Measurements from ENCODE around the gene GSG1L2. TPM values are rescaled to one million over a fixed set of nuclear protein-coding genes. Genes with fewer than 3 reads are reported as not detected.

Gene GSG1L2
- total and polyA plus RNA-seq, 2 donors from 2014 or later = not detected

- no peak for FAIRE-seq
Measured at GRCh38 chr17:9855036-9855435, 33.2 kb upstream of the GSG1L2 start.

GRCh38 chr17:9854255-9854654 lies 32.4 kb upstream of the GSG1L2 start:
- intact Hi-C loops (cut with DNase I) = no loop called here
- no peaks in the 10 kb centered on the region for H3K4me1 ChIP-seq (ENCODE audit: control insufficient read depth in 2 of 3, insufficient read depth in 2 of 3, low read depth in 1 of 3, low read length in 3 of 3)
- no peaks in the 10 kb centered on the region for H3K27me3 ChIP-seq (ENCODE audit: control insufficient read depth, insufficient read depth, low read length)
- FAIRE-seq = no peak
- H3K4me3 ChIP-seq (ENCODE audit: low read length in 3 of 3) = no peak overlapping the region
- no peak for DNase-seq
- H3K36me3 ChIP-seq (ENCODE audit: control insufficient read depth in 2 of 3, insufficient read depth in 3 of 3, low read length in 3 of 3) = no peaks in the 10 kb centered on the region
- H3K9ac ChIP-seq (ENCODE audit: low read length in 3 of 3) = no peak overlapping the region
- peaks cover 0 to 10% (median 0%) of the 10 kb centered on the region in 3 donors for H3K9me3 ChIP-seq (ENCODE audit: control insufficient read depth in 2 of 3, insufficient read depth in 1 of 3, low read length in 3 of 3)
- H3K27ac ChIP-seq (ENCODE audit: low read depth in 2 of 2, low read length in 2 of 2) = no peak overlapping the region
- no peak for TF ChIP-seq CTCF (IDR thresholded peaks at IDR 0.05; ENCODE audit: borderline replicate concordance, extremely low read depth, insufficient read depth)

More at GRCh38 chr17:9855036-9855435, 33.2 kb upstream of the GSG1L2 start:
- no peak for DNase-seq
- H3K27ac ChIP-seq (ENCODE audit: low read depth in 2 of 2, low read length in 2 of 2) = no peak overlapping the region
- H3K27me3 ChIP-seq (ENCODE audit: control insufficient read depth, insufficient read depth, low read length) = no peaks in the 10 kb centered on the region
- intact Hi-C loops (cut with DNase I) = no loop called here
- no peak overlapping the region for H3K9ac ChIP-seq (ENCODE audit: low read length in 3 of 3)
- H3K4me3 ChIP-seq (ENCODE audit: low read length in 3 of 3) = no peak overlapping the region
- TF ChIP-seq CTCF (IDR thresholded peaks at IDR 0.05; ENCODE audit: borderline replicate concordance, extremely low read depth, insufficient read depth) = no peak
- peaks cover 0 to 11% (median 0%) of the 10 kb centered on the region in 3 donors for H3K9me3 ChIP-seq (ENCODE audit: control insufficient read depth in 2 of 3, insufficient read depth in 1 of 3, low read length in 3 of 3)
- no peaks in the 10 kb centered on the region for H3K36me3 ChIP-seq (ENCODE audit: control insufficient read depth in 2 of 3, insufficient read depth in 3 of 3, low read length in 3 of 3)
- H3K4me1 ChIP-seq (ENCODE audit: control insufficient read depth in 2 of 3, insufficient read depth in 2 of 3, low read depth in 1 of 3, low read length in 3 of 3) = no peaks in the 10 kb centered on the region

- H3K36me3 ChIP-seq (ENCODE audit: control insufficient read depth in 2 of 3, insufficient read depth in 3 of 3, low read length in 3 of 3) = no peaks in the 10 kb centered on the region
- FAIRE-seq (no peak), DNase-seq (no peak)
- H3K9ac ChIP-seq (ENCODE audit: low read length in 3 of 3) = no peak overlapping the region
- H3K27ac ChIP-seq (ENCODE audit: low read depth in 2 of 2, low read length in 2 of 2) = no peak overlapping the region
- no peaks in the 10 kb centered on the region for H3K27me3 ChIP-seq (ENCODE audit: control insufficient read depth, insufficient read depth, low read length)
- H3K4me1 ChIP-seq (ENCODE audit: control insufficient read depth in 2 of 3, insufficient read depth in 2 of 3, low read depth in 1 of 3, low read length in 3 of 3) = no peaks in the 10 kb centered on the region
- H3K9me3 ChIP-seq (ENCODE audit: control insufficient read depth in 2 of 3, insufficient read depth in 1 of 3, low read length in 3 of 3) = no peaks in the 10 kb centered on the region
- no peak overlapping the region for H3K4me3 ChIP-seq (ENCODE audit: low read length in 3 of 3)
- intact Hi-C loops (cut with DNase I) = no loop called here
- no peak for TF ChIP-seq CTCF (IDR thresholded peaks at IDR 0.05; ENCODE audit: borderline replicate concordance, extremely low read depth, insufficient read depth)
Measured at GRCh38 chr17:9850151-9850550, 28.3 kb upstream of the GSG1L2 start.

GRCh38 chr17:9845306-9845705 lies 23.4 kb upstream of the GSG1L2 start:
- Histone ChIP-seq H3K9me3 (ENCODE audit: control insufficient read depth in 2 of 3, insufficient read depth in 1 of 3, low read length in 3 of 3) (no peaks in the 10 kb centered on the region), H3K4me1 (ENCODE audit: control insufficient read depth in 2 of 3, insufficient read depth in 2 of 3, low read depth in 1 of 3, low read length in 3 of 3) (no peaks in the 10 kb centered on the region), H3K27ac (ENCODE audit: low read depth in 2 of 2, low read length in 2 of 2) (no peak overlapping the region), H3K4me3 (ENCODE audit: low read length in 3 of 3) (no peak overlapping the region), H3K36me3 (ENCODE audit: control insufficient read depth in 2 of 3, insufficient read depth in 3 of 3, low read length in 3 of 3) (no peaks in the 10 kb centered on the region), H3K9ac (ENCODE audit: low read length in 3 of 3) (no peak overlapping the region), H3K27me3 (ENCODE audit: control insufficient read depth, insufficient read depth, low read length) (no peaks in the 10 kb centered on the region)
- TF ChIP-seq CTCF (IDR thresholded peaks at IDR 0.05; ENCODE audit: borderline replicate concordance, extremely low read depth, insufficient read depth) = no peak
- FAIRE-seq (no peak), DNase-seq (no peak)
- intact Hi-C loops (cut with DNase I) = no loop called here

Data from kidney (tissue), 14 donors.